NT2/D1 (cell line): ENCODE measurements around the gene OPCML.

Experiments
- DNase-seq: peaks from one replicate; pipeline ENCODE4 v3.0.0-alpha.2; 2011; ENCODE audit warnings: low read depth, low spot score
- H3K27me3 ChIP-seq: 2 replicates; pipeline ENCODE4 v1.6.0; 2011; ENCODE audit warnings: mild to moderate bottlenecking; ENCODE audit not compliant: insufficient read length, insufficient read depth
- H3K36me3 ChIP-seq: 2 replicates; pipeline ENCODE4 v1.6.1; 2011; ENCODE audit warnings: mild to moderate bottlenecking, low read length, mixed read lengths; ENCODE audit not compliant: insufficient read depth, insufficient read length
- H3K4me1 ChIP-seq: 2 replicates; pipeline ENCODE4 v1.5.1; 2011; ENCODE audit not compliant: insufficient read depth, insufficient read length
- H3K4me3 ChIP-seq: 2 replicates; pipeline ENCODE4 v1.5.1; 2011; ENCODE audit warnings: low read depth; ENCODE audit not compliant: insufficient read length
- H3K9ac ChIP-seq: 2 replicates; pipeline ENCODE4 v1.6.0; 2011; ENCODE audit warnings: low read depth; ENCODE audit not compliant: insufficient read length
- H3K9me3 ChIP-seq: 2 replicates; pipeline ENCODE4 v1.5.1; 2011; ENCODE audit warnings: mild to moderate bottlenecking, low read length; ENCODE audit not compliant: insufficient read depth
- SUZ12 ChIP-seq: IDR thresholded peaks from 2 replicates; pipeline ENCODE4 v1.6.1; 2011; ENCODE audit not compliant: insufficient read length, insufficient read depth; ENCODE audit errors: extremely low read depth
- YY1 ChIP-seq: IDR thresholded peaks from 2 replicates; pipeline ENCODE4 v1.6.1; 2011; ENCODE audit not compliant: insufficient read length, insufficient read depth
- ZNF274 ChIP-seq: IDR thresholded peaks from 2 replicates; pipeline ENCODE4 v1.6.1; 2011; ENCODE audit warnings: mild to moderate bottlenecking, low read depth, low read length

OPCML gene

GRCh38 chr11:133206313-133207005 is 325.8 kb downstream of the OPCML start:
- H3K36me3 ChIP-seq, result no peaks in the 10 kb centered on the region
- H3K27me3 ChIP-seq, result no peaks in the 10 kb centered on the region

GRCh38 chr11:133204158-133204557 is 328.1 kb downstream of the OPCML start:
- H3K4me1 ChIP-seq, result no peaks in the 10 kb centered on the region
- H3K4me3 ChIP-seq, result no peak overlapping the region
- H3K36me3 ChIP-seq, result no peaks in the 10 kb centered on the region
- H3K27me3 ChIP-seq, result no peaks in the 10 kb centered on the region
- no peak for TF ChIP-seq SUZ12
- no peak for TF ChIP-seq ZNF274
- TF ChIP-seq YY1, result no peak
- no peaks in the 10 kb centered on the region for H3K9me3 ChIP-seq
- no peak for DNase-seq
- H3K9ac ChIP-seq, result no peak overlapping the region

More at GRCh38 chr11:133206313-133207005, 325.8 kb downstream of the OPCML start:
- no peak for TF ChIP-seq ZNF274
- TF ChIP-seq YY1, result no peak
- TF ChIP-seq SUZ12, result no peak
- Histone ChIP-seq H3K9me3 (no peaks in the 10 kb centered on the region), H3K4me1 (no peaks in the 10 kb centered on the region), H3K9ac (no peak overlapping the region), H3K4me3 (no peak overlapping the region)
- DNase-seq, result no peak

GRCh38 chr11:133202816-133203215 is 329.5 kb downstream of the OPCML start:
- no peaks in the 10 kb centered on the region for H3K9me3 ChIP-seq
- H3K9ac ChIP-seq, result no peak overlapping the region
- H3K27me3 ChIP-seq, result no peaks in the 10 kb centered on the region
- TF ChIP-seq SUZ12 (no peak), ZNF274 (no peak), YY1 (no peak)
- no peaks in the 10 kb centered on the region for H3K36me3 ChIP-seq
- H3K4me3 ChIP-seq, result no peak overlapping the region
- H3K4me1 ChIP-seq, result no peaks in the 10 kb centered on the region
- DNase-seq, result no peak

- Histone ChIP-seq H3K4me1 (no peaks in the 10 kb centered on the region), H3K27me3 (no peaks in the 10 kb centered on the region), H3K36me3 (no peaks in the 10 kb centered on the region), H3K9me3 (no peaks in the 10 kb centered on the region), H3K9ac (no peak overlapping the region), H3K4me3 (no peak overlapping the region)
- TF ChIP-seq ZNF274 (no peak), YY1 (no peak), SUZ12 (no peak)
- DNase-seq, result no peak
Measured at GRCh38 chr11:133198438-133198837, 333.9 kb downstream of the OPCML start.

GRCh38 chr11:133197425-133197824 is 334.9 kb downstream of the OPCML start:
- Histone ChIP-seq H3K9ac (no peak overlapping the region), H3K4me1 (no peaks in the 10 kb centered on the region), H3K4me3 (no peak overlapping the region), H3K36me3 (no peaks in the 10 kb centered on the region), H3K9me3 (no peaks in the 10 kb centered on the region), H3K27me3 (no peaks in the 10 kb centered on the region)
- DNase-seq, result no peak
- TF ChIP-seq YY1 (no peak), ZNF274 (no peak), SUZ12 (no peak)

GRCh38 chr11:133191931-133192330 is 340.4 kb downstream of the OPCML start:
- no peaks in the 10 kb centered on the region for H3K36me3 ChIP-seq
- no peaks in the 10 kb centered on the region for H3K27me3 ChIP-seq
- no peak for DNase-seq
- TF ChIP-seq YY1 (no peak), ZNF274 (no peak), SUZ12 (no peak)
- no peak overlapping the region for H3K9ac ChIP-seq
- no peaks in the 10 kb centered on the region for H3K4me1 ChIP-seq
- no peak overlapping the region for H3K4me3 ChIP-seq
- H3K9me3 ChIP-seq, result no peaks in the 10 kb centered on the region

- Histone ChIP-seq H3K4me1 (peaks cover 1% of the 10 kb centered on the region), H3K4me3 (no peak overlapping the region), H3K9ac (no peak overlapping the region), H3K36me3 (no peaks in the 10 kb centered on the region), H3K27me3 (no peaks in the 10 kb centered on the region), H3K9me3 (no peaks in the 10 kb centered on the region)
- TF ChIP-seq YY1 (no peak), SUZ12 (no peak), ZNF274 (no peak)
- DNase-seq, result no peak
Measured at GRCh38 chr11:133181667-133182066, 350.6 kb downstream of the OPCML start.
